HTERT RPE-1 (cell line): ENCODE data around the gene IQSEC1.

Experiments used
- in situ Hi-C: fragments of 300-500 bp; cut with MboI; formaldehyde crosslinking; loops from 4 replicates; pipeline ENCODE4 v1.14.3; 2020; ENCODE audit warnings: low sequenced_read_pairs

IQSEC1 gene

GRCh38 chr3:12916159-12916558, 157.1 kb downstream of the IQSEC1 start:
- in situ Hi-C loops: no loop called here

- in situ Hi-C loops: no loop called here
These were observed 159.1 kb downstream of the IQSEC1 start for GRCh38 chr3:12914088-12914487.

DNA sequence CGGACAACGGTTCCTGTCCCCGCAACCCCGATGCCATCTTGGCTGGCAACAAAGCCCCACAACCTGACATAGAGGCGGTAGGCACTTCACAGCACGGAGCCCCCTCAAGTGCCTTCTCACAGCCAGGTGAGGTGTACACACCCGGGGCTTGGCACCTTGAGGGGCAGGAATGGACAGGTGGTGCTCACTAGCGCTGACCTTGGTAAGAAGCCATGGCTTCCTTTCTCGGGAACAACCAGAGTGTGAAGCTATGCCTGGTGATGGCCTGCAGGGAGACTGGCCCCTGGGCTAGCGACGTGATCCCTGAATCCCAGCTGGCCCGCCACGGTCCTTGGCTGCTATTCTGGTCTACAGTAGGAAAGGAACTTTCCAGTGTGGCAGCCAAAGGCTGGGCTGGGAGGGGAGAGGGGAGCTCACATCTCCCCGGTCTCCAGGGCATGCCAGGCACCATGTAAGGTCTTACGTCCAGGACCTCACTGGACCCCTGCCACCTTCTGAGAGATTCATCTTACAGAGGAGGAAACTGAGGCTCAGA, 161.3 kb downstream of the IQSEC1 start:
- in situ Hi-C loops: no loop called here

GRCh38 chr3:12910356-12911099, 162.7 kb downstream of the IQSEC1 start:
- in situ Hi-C loops: no loop called here

DNA sequence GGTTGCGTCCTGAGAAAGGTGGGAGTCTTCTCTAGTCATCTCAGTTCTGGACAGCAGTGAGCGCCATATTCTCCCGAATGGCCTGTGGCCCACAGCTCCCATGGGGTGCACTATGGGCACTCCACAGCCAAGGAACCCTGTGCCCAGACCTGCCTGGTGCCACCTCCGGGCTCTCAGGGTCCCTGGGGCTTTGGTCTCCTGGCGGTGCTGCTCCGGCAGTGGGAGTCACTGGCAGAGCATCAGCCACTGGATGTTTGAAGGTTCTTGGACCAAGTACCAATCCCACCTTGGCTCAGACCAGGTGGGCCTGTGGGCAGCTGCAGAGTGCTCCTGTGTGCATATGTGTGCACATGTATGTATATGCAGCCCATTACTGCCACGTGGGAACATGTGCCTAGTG, 163.5 kb downstream of the IQSEC1 start:
- in situ Hi-C loops: no loop called here

DNA sequence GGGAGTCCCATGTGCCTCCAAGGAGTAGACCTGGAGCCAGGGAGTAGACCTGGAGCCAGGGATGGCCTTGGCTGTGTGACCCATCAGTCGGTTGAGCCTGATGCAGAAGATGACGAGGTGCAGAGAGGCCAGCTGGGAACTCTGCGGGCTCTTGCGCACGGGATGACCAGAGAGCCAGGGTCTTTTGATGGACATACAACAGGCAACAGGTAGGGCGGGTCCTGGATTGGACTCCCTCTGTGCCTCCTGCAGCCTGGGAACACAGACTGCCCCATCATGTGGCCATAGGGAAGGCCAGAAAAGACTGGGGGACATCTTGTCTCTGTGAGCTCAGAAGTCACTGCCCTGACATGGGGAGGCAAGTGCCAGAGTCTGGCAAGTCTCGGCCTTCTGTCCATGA, 164.4 kb downstream of the IQSEC1 start:
- in situ Hi-C loops: no loop called here

DNA sequence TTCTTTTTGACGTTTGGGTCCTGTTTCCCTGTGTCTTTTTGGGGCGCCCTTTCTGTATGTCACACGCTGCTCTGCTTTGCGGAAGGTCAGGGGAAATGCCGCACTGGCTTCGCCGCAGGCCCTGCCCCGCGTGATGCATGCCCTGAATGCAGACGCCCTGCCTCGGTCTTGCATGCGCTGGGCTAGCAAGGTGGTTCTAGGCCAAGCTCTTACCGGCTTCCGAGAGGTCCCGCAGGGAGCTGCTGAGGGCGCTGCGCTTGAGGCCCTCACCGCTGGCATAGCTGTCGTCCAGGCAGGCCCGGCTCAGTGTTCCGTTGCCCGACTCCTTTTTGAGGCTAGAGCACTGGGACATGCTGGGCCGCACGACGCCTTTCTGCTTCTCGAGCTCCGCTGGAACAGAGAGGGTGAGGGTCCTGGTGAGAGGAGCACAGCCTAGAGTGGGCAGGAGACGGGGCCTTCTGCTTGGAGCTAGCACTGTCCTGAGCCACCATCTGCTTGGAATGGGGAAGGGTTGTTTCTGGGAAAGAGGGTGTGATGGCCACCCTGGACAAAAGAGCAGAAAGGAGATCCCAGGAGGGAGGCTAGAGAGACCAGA, 165.0 kb downstream of the IQSEC1 start:
- in situ Hi-C loops: no loop called here

DNA sequence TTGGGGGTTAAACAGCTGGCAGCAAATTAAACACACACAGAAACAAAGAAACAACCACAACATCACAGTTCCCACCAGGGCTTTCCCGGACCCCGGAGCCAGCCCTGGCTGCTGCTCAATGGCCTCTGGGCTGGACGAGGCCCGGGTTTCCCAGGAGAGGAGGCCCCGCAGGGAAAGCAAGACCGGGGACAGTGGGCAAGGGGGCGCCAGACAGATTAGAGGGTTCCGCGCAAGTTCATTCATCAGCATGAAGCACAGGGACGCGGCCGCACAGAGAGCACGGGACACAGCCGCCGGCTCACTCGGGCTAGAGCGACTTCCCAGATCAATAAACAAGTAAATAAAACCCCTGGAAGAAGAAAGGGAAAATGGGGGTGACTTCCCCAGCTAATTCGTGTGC, 165.5 kb downstream of the IQSEC1 start:
- in situ Hi-C loops: no loop called here

DNA sequence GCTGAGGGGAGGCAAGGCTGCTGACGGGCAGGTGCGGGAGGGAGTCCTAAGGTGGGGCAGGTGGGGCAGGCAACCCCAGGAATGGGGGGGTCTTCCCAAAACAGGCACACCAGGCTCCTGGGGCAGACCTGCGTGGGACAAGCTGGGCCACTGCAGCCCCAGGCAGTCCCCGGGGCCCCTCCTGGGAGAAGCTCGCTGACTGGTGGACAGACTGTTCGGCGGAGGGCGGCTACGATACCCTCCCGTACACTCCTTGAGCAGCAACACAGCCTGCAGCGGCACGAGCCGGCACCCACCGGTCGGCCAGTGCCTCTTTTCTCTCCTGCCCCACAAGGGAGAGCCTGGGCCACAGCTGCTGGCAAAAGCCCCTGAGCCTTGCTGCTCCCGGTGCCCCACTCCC, 165.9 kb downstream of the IQSEC1 start:
- in situ Hi-C loops: no loop called here

GRCh38 chr3:12906916-12907290, 166.3 kb downstream of the IQSEC1 start:
- in situ Hi-C loops: no loop called here

DNA sequence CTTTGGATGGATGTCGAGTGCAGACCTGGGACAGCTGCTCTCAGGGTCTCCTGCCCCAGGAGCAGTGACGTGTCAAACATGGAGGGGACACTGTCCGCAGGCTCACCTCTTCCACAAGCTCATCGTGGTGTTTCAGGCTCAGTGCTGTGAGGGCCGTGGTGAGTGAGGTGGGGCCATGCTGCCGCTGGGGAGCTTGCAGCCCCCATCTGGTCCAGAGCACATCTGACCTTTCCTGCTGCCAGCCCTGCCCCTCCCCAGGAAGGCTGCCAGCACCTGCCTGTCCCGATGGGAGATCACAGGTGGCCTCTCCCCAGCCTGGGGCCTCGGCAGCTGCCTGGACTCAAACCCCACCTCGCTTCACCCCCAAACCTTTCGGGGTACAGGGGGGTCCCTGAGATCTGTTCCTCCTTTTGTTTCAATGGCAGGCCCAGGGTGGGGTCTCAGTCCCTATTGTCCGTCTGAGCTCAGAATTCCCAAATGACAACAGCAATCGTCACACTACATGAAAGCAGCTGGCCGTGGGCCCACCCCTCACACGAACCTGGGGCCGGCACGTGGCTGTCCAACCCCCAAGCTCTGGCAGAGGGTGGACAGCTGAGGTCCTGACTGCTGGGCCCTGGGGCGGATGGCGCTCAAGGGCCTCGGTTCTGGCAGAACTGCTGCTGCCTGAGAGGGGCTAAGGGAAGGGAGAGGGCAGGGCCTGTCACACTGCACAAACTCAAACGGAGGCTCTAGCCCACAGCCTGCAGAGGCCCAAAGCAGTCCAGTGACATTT, 166.9 kb downstream of the IQSEC1 start:
- in situ Hi-C loops: no loop called here

DNA sequence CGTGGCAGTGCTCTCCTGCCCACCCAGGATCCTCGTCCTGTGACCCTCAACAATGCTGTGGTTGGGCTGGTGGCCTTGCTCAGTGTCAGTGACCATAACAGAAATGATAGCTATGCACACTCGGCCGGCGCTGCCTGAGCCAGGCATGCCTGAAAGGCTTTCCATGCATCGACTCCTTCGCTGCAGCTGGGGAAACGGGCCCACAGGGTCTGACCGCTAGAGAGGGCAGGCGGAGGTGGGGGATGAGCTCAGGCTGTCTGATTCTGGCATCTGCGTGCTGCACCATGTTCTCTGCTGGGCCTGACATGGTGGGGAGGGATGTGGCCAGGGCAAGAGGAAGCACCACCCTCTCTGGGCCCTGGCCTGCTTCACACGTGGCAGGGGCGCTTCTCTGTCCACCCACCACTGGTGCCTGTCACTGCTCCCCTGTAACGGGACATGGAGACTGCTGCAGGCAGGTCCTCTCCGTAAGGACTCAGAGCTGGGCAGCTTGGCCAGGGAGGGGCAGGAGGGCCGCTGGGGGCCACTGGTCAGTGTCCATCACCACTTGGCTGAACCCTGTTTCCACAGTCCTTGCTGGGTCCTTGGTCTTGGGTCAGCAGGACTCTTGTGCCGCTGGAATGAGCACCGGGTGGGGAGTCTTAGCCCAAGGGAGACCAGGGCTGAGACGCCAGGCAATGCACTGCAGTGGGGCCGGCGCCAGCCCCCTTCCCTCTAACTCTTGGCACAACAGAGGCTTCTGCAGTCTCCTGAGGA, 167.7 kb downstream of the IQSEC1 start:
- in situ Hi-C loops: no loop called here

DNA sequence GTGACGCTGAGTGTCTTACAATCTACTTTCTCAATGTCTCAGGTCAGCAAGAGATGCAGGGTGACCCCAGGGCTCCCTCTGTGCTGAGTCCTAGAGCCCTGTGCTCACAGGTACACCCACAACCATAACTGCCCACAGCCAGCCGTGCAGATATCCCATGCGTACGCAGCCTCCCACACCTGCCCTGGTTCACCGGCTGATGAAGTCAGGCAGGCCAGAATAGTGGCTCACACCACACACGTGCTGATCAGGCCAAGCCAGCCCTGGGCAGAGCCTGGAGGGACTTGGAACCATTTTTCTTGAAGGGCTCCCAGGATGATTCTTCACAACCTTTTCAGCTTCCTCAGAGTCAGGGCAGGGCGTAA, 168.3 kb downstream of the IQSEC1 start:
- in situ Hi-C loops: no loop called here

GRCh38 chr3:12903881-12904280, 169.3 kb downstream of the IQSEC1 start:
- in situ Hi-C loops: no loop called here

- in situ Hi-C loops: no loop called here
These were observed 170.0 kb downstream of the IQSEC1 start for GRCh38 chr3:12903000-12903800.

DNA sequence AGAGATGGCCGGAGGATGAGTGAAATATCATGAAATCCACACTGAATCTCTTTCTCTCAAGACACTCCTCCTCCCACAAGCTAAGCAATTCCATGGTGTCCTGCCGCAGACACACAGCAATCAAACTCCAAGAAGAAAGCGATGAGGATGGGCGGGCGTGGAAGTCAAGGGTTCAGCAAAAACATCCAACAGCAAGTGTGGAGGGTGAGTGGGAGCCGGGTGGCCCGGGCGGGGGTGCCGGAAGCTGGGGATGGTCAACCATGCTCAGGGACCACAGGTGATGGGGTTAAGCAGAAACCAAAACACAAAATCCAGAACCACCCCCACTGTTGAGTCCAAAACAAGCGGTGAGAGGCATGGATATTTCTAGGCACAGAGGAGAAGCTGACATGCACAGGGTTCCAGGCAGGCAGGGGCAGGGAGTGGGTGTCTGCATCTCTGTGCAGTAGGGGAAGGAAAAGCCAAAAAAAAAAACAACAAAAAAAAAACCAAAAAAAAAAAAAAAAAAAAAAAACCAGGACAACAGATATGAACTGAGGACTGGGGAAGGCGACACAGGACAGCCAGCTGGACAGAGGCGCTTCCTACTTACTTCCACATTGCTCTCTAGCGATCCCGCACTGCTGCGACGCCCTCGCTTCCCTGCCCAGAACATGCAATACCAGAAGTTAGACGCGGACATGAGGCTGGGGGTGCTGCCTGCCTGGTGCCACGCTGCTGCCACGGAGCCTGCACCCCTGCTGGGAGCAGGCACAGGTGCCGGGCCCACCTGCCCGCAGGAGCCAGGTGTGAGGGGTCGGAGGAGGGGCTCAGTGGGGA, 170.8 kb downstream of the IQSEC1 start:
- in situ Hi-C loops: no loop called here

GRCh38 chr3:12901623-12902045, 171.6 kb downstream of the IQSEC1 start:
- in situ Hi-C loops: no loop called here

DNA sequence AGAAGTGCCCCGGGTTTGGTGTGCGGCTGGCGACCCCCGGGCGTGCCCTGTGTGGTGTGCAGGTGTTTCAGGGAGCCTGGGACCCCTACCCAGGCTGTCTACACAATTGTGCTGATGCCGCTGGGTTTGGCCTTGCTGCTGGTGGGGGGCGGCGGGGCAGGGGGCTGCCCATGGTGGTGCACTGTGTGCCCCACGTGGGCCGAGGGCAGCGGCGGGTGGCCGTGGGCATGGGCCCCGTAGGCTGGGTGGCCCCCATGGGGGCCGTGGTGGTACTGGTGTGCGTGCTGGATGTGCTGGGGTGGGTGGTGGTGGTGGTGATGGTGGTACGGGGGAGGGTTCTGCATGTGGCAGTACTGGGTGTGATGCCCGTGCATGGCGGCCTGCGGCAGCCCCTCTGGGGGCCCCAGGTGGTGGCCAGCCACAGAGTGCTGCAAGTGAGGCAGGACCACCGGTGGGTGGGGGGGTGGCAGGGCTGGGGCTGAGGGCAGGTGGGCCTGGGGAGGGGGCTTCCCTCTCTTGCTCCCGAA, 172.3 kb downstream of the IQSEC1 start:
- in situ Hi-C loops: no loop called here
